RWPE1 (cell line): ENCODE measurements around the gene TEN1.

Experiments used
- CTCF ChIA-PET: fragments of 350-600 bp; sonication (Branson Sonifier 250); formaldehyde crosslinking; extraction: SDS; loops from one replicate; lab custom pipeline; 2021; lab: Yijun Ruan, JAX
- POLR2A ChIA-PET: fragments of 400-600 bp; formaldehyde crosslinking; extraction: SDS; loops from one replicate; lab custom pipeline; 2020; ENCODE audit warnings: antibody characterized with exemption; ENCODE audit not compliant: low non-redundant PET; lab: Yijun Ruan, JAX
- DNase-seq: peaks from one replicate; pipeline ENCODE4 v3.0.0; 2012; ENCODE audit warnings: low spot score
- H3K27ac ChIP-seq: fragments of 450-650 bp; 2 replicates; pipeline ENCODE4 v1.5.1; 2017
- TF ChIP-seq, protein P1 (sequence below): fragments of 450-650 bp; conservative IDR thresholded peaks from 2 replicates; pipeline ENCODE4 v1.5.1; 2017; ENCODE audit warnings: low read depth, mild to moderate bottlenecking

Gene TEN1

DNA sequence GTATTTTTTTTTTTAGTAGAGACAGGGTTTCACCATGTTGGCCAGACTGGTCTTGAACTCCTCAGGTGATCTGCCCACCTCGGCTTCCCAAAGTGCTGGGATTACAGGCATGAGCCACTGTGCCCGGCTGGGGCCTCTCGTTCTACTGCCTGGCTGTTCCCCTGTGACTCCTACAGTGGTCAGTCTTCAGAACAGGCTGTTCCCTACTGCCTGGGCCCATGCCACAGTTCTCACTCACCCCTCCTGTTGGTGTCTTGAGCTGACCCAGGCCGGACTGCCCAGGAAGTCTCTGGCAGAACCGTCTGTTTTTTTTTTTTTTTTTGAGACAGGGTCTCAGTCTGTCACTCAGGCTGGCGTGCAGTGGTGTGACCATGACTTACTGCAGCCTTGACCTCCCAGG is 24.9 kb downstream of the TEN1 start:
- CTCF ChIA-PET: interaction anchor here (0.6 kb wide), 1 partner anchor 10 kb away, joined by 3 read pairs; no protein-coding TSS in a partner anchor
- H3K27ac ChIP-seq: peak overlapping the region; percentile 50
- POLR2A ChIA-PET: no interaction called here
- no peak for DNase-seq
- TF ChIP-seq, protein P1, sequence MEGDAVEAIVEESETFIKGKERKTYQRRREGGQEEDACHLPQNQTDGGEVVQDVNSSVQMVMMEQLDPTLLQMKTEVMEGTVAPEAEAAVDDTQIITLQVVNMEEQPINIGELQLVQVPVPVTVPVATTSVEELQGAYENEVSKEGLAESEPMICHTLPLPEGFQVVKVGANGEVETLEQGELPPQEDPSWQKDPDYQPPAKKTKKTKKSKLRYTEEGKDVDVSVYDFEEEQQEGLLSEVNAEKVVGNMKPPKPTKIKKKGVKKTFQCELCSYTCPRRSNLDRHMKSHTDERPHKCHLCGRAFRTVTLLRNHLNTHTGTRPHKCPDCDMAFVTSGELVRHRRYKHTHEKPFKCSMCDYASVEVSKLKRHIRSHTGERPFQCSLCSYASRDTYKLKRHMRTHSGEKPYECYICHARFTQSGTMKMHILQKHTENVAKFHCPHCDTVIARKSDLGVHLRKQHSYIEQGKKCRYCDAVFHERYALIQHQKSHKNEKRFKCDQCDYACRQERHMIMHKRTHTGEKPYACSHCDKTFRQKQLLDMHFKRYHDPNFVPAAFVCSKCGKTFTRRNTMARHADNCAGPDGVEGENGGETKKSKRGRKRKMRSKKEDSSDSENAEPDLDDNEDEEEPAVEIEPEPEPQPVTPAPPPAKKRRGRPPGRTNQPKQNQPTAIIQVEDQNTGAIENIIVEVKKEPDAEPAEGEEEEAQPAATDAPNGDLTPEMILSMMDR: no peak

- TF ChIP-seq, protein P1: no peak
- no peak for DNase-seq
- POLR2A ChIA-PET: no interaction called here
- H3K27ac ChIP-seq: peak overlapping the region; percentile 50
- CTCF ChIA-PET: interaction anchor here (0.5 to 1.6 kb wide), 9 partner anchors 10 to 419 kb away, joined by 3 to 7 read pairs (median 4); partner anchors contain the start of gene EVPL
Observed at GRCh38 chr17:76004750-76005262, 25.8 kb downstream of the TEN1 start.

DNA sequence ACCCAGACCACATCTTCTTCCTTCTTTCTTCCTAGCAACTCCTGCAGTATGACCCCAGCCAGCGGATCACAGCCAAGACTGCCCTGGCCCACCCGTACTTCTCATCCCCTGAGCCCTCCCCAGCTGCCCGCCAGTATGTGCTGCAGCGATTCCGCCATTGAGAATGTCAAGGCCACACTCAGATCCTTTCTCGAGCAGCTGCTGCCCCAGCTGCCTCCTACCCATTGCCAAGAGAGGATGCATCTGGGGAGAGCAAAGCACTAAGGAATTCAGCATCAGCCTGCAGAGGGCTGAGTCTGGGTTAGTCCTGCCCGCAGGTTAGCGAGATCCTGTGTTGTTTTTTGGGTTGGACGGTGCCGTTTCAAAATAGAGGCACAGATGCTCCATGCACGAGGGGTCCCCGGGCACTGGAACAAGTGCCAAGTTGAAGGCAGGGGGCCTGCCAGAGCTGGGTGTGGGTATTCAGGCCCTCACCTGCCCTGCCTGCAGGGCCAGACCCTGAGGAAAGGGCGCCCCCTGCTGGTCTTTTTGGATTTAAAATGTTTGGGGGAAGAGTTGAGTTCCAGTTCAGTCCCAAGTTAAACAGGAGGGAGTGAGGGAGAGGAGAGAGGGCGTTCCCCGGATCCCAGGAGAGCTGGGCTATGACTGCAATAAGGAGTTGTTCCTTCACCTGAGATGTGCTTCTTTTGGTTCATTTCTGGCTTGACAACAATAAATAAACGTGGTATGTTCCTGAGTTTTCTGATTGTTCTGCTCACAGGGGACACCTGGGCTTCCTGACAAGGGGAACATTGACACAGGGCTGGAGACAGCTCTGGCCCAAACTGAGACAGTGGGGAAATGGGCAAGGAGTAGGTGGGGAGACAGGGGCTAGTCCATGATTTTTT is 26.5 kb downstream of the TEN1 start:
- TF ChIP-seq, protein P1: peak; percentile 71
- POLR2A ChIA-PET: no interaction called here
- DNase-seq: peak; percentile 44
- H3K27ac ChIP-seq: peak overlapping the region; percentile 50
- CTCF ChIA-PET: interaction anchor here (0.5 to 1.6 kb wide), 12 partner anchors 9 to 418 kb away, joined by 3 to 7 read pairs (median 4); partner anchors contain the start of gene EVPL

GRCh38 chr17:76007131-76007849 is 28.2 kb downstream of the TEN1 start:
- no peak for DNase-seq
- ChIA-PET POLR2A (no interaction called here), CTCF (interaction anchor here (0.6 to 1.2 kb wide), 3 partner anchors 97 to 102 kb away, joined by 3 to 5 read pairs (median 3); no protein-coding TSS in a partner anchor)
- 0 out of 2 replicates have a peak overlapping the region, but pooled peaks have one; percentile 1 for H3K27ac ChIP-seq
- TF ChIP-seq, protein P1: no peak

GRCh38 chr17:76007850-76008165 is 28.8 kb downstream of the TEN1 start:
- no peak for DNase-seq
- ChIA-PET CTCF (interaction anchor here (1.1 to 1.2 kb wide), 2 partner anchors 98 to 103 kb away, joined by 3 to 5 read pairs; no protein-coding TSS in a partner anchor), POLR2A (no interaction called here)
- TF ChIP-seq, protein P1: no peak
- no peak overlapping the region for H3K27ac ChIP-seq

- TF ChIP-seq, protein P1: no peak
- no peak overlapping the region for H3K27ac ChIP-seq
- ChIA-PET CTCF (interaction anchor here (1.1 to 1.6 kb wide), 3 partner anchors 98 to 103 kb away, joined by 3 to 5 read pairs (median 4); partner anchors contain the start of gene MRPL38), POLR2A (interaction anchor here (0.6 kb wide), 1 partner anchor 132 kb away, joined by 3 read pairs; no protein-coding TSS in a partner anchor)
- DNase-seq: no peak
Observed at GRCh38 chr17:76008208-76008607, 29.2 kb downstream of the TEN1 start.
